H1 (cell line): Measurements from ENCODE around the gene TPSB2. TPM values are rescaled to one million over a fixed set of nuclear protein-coding genes. Genes with fewer than 3 reads are reported as not detected.

ENCODE experiments used
- CTCF ChIA-PET: fragments of 300-600 bp; sonication (Branson Sonifier 250); formaldehyde crosslinking; loops from one replicate; lab custom pipeline; 2021; ENCODE audit not compliant: partially characterized antibody; lab: Charles Lee
- POLR2A ChIA-PET: fragments of 300-600 bp; sonication (Branson Sonifier 250); formaldehyde crosslinking; loops from one replicate; lab custom pipeline; 2021; ENCODE audit warnings: inconsistent platforms; ENCODE audit not compliant: partially characterized antibody; lab: Charles Lee
- DNase-seq, 2 experiments: peaks; one replicate each; pipeline versions ENCODE4 v3.0.0 to v3.0.0-alpha.2; 2010 to 2022; ENCODE audit warnings: low spot score in 2 of 2, low read depth in 1 of 2, mixed read lengths in 1 of 2
- FAIRE-seq: peaks from 2 replicates; lab custom pipeline; 2011; peaks lifted over from hg19 to GRCh38; lab: Jason Lieb, UNC
- H2AFZ ChIP-seq: 2 replicates; pipeline ENCODE4 v1.8.1; 2012; ENCODE audit warnings: low read length, inconsistent platforms
- H2AK5ac ChIP-seq: 2 replicates; pipeline ENCODE4 v1.6.1; 2013; ENCODE audit warnings: low read depth, low read length
- H2BK120ac ChIP-seq: replicated peaks from 2 replicates; pipeline ENCODE3; 2013; ENCODE audit warnings: low read depth, low read length, inconsistent platforms
- H2BK12ac ChIP-seq: 2 replicates; pipeline ENCODE4 v1.6.1; 2013; ENCODE audit warnings: low read depth, low read length
- H2BK15ac ChIP-seq: 2 replicates; pipeline ENCODE4 v1.6.1; 2013; ENCODE audit warnings: low read length
- H2BK20ac ChIP-seq: 2 replicates; pipeline ENCODE4 v1.6.1; 2013; ENCODE audit warnings: low read length
- H2BK5ac ChIP-seq: 2 replicates; pipeline ENCODE4 v1.6.1; 2013; ENCODE audit warnings: low read depth, low read length
- H3K14ac ChIP-seq: 2 replicates; pipeline ENCODE4 v1.6.1; 2013; ENCODE audit warnings: inconsistent platforms; ENCODE audit not compliant: insufficient read length
- H3K18ac ChIP-seq: 2 replicates; pipeline ENCODE4 v1.6.1; 2013; ENCODE audit warnings: low read length; ENCODE audit errors: extremely low read depth
- H3K23ac ChIP-seq: 2 replicates; pipeline ENCODE4 v1.6.1; 2013; ENCODE audit warnings: inconsistent platforms; ENCODE audit not compliant: insufficient read length
- H3K23me2 ChIP-seq: 2 replicates; pipeline ENCODE4 v1.6.1; 2013; ENCODE audit warnings: low read depth, low read length
- H3K27ac ChIP-seq: 2 replicates; pipeline ENCODE4 v1.6.1; 2011; ENCODE audit warnings: low read depth, low read length, inconsistent platforms
- H3K27me3 ChIP-seq, 4 experiments: replicated peaks in 1 of 4; 1 replicate in 1 of 4; 2 replicates in 3 of 4; pipeline versions ENCODE4 v1.6.1 to v1.8.1; 2011 to 2013; ENCODE audit warnings: low read length in 3 of 4, mild to moderate bottlenecking in 3 of 4, inconsistent platforms in 2 of 4, mixed read lengths in 2 of 4, moderate library complexity in 1 of 4; ENCODE audit not compliant: control insufficient read depth in 3 of 4, insufficient read depth in 3 of 4; ENCODE audit errors: extremely low read depth in 1 of 4
- H3K36me3 ChIP-seq, 4 experiments: 2 replicates each; pipeline versions ENCODE4 v1.6.1 to v1.8.1; 2011 to 2013; ENCODE audit warnings: mild to moderate bottlenecking in 4 of 4, low read length in 3 of 4, moderate library complexity in 2 of 4, control low read depth in 1 of 4, inconsistent platforms in 1 of 4; ENCODE audit not compliant: insufficient read depth in 4 of 4, control insufficient read depth in 2 of 4
- H3K4ac ChIP-seq: replicated peaks from 2 replicates; pipeline ENCODE3; 2013; ENCODE audit warnings: low read length, low read depth, mixed read lengths, inconsistent platforms; ENCODE audit not compliant: insufficient read length
- H3K4me1 ChIP-seq, 4 experiments: replicated peaks in 1 of 4; 1 replicate in 1 of 4; 2 replicates in 3 of 4; pipeline versions ENCODE4 v1.6.1 to v1.8.1; 2011 to 2013; ENCODE audit warnings: low read length in 3 of 4, inconsistent platforms in 2 of 4, mixed read lengths in 1 of 4; ENCODE audit not compliant: insufficient read depth in 4 of 4, control insufficient read depth in 3 of 4
- H3K4me2 ChIP-seq, 2 experiments: 2 replicates each; pipeline versions ENCODE4 v1.6.1 to v1.8.1; 2011 to 2013; ENCODE audit warnings: low read depth in 2 of 2, low read length in 2 of 2, control low read depth in 1 of 2, inconsistent platforms in 1 of 2, mild to moderate bottlenecking in 1 of 2; ENCODE audit not compliant: insufficient read depth in 1 of 2
- H3K4me3 ChIP-seq, 4 experiments: fragments of 200-600, 300-600 bp in 1 of 4; sonication (generic), shearing (Covaris generic), sonication (Bioruptor Twin) in 1 of 4; 2 replicates each; pipeline versions ENCODE4 v1.5.1 to v1.8.1; 2011 to 2016; ENCODE audit warnings: low read length in 4 of 4, low read depth in 3 of 4, control low read depth in 2 of 4, inconsistent platforms in 2 of 4, mild to moderate bottlenecking in 2 of 4, mixed read lengths in 1 of 4, moderate library complexity in 1 of 4; ENCODE audit not compliant: insufficient read depth in 2 of 4; ENCODE audit errors: extremely low read depth in 1 of 4
- H3K56ac ChIP-seq: replicated peaks from 2 replicates; pipeline ENCODE3; 2013; ENCODE audit warnings: low read depth, mild to moderate bottlenecking, mixed read lengths, low read length, inconsistent platforms; ENCODE audit not compliant: insufficient read length
- H3K79me1 ChIP-seq: 2 replicates; pipeline ENCODE4 v1.6.1; 2013; ENCODE audit warnings: low read depth, low read length, control low read depth
- H3K79me2 ChIP-seq, 2 experiments: 2 replicates each; pipeline versions ENCODE4 v1.6.1 to v1.8.1; 2012 to 2013; ENCODE audit warnings: low read length in 2 of 2, mild to moderate bottlenecking in 2 of 2, inconsistent platforms in 1 of 2; ENCODE audit not compliant: insufficient read depth in 2 of 2, control insufficient read depth in 1 of 2
- H3K9ac ChIP-seq, 4 experiments: replicated peaks in 1 of 4; 1 replicate in 1 of 4; 2 replicates in 3 of 4; pipeline versions ENCODE4 v1.6.1 to v1.8.1; 2011 to 2013; ENCODE audit warnings: low read depth in 3 of 4, low read length in 3 of 4, control low read depth in 2 of 4, mild to moderate bottlenecking in 2 of 4, moderate library complexity in 2 of 4, inconsistent platforms in 1 of 4; ENCODE audit errors: extremely low read depth in 1 of 4
- H3K9me3 ChIP-seq, 2 experiments: 2 replicates each; pipeline versions ENCODE4 v1.6.1 to v1.8.1; 2012 to 2013; ENCODE audit warnings: mild to moderate bottlenecking in 2 of 2, moderate library complexity in 2 of 2, control low read depth in 1 of 2, inconsistent platforms in 1 of 2, low read depth in 1 of 2, low read length in 1 of 2, mixed read lengths in 1 of 2; ENCODE audit not compliant: insufficient read depth in 2 of 2
- H4K20me1 ChIP-seq, 2 experiments: replicated peaks in 1 of 2; 2 replicates each; pipeline versions ENCODE3 to v1.8.1; 2011 to 2013; ENCODE audit warnings: inconsistent platforms in 2 of 2, low read length in 2 of 2, mild to moderate bottlenecking in 1 of 2; ENCODE audit not compliant: insufficient read depth in 2 of 2, control insufficient read depth in 1 of 2
- H4K5ac ChIP-seq: 2 replicates; pipeline ENCODE4 v1.6.1; 2013; ENCODE audit warnings: low read length, low read depth, mixed read lengths, inconsistent platforms; ENCODE audit not compliant: insufficient read length
- H4K8ac ChIP-seq: 2 replicates; pipeline ENCODE4 v1.8.0; 2013; ENCODE audit warnings: mild to moderate bottlenecking, moderate library complexity, low read length, inconsistent platforms; ENCODE audit not compliant: insufficient read depth; ENCODE audit errors: extremely low read depth
- H4K91ac ChIP-seq: replicated peaks from 2 replicates; pipeline ENCODE3; 2013; ENCODE audit warnings: low read length, mixed read lengths, inconsistent platforms; ENCODE audit not compliant: insufficient read length
- ATF3 ChIP-seq: IDR thresholded peaks from 2 replicates; pipeline ENCODE4 v1.6.1; 2011; ENCODE audit warnings: low read depth, mild to moderate bottlenecking, low read length; ENCODE audit not compliant: insufficient read depth
- CEBPB ChIP-seq: IDR thresholded peaks from 2 replicates; pipeline ENCODE4 v1.6.1; 2012; ENCODE audit warnings: low read depth, low read length
- EZH2 ChIP-seq: fragments of 200-600 bp; sonication (generic); IDR thresholded peaks from 2 replicates; pipeline ENCODE4 v1.7.1; 2012; ENCODE audit warnings: low read depth, mild to moderate bottlenecking, moderate library complexity, low read length, inconsistent platforms; ENCODE audit not compliant: severe bottlenecking
- FOSL1 ChIP-seq: IDR thresholded peaks from 2 replicates; pipeline ENCODE4 v1.6.1; 2011; ENCODE audit warnings: mild to moderate bottlenecking, low read depth, low read length, moderate library complexity; ENCODE audit not compliant: insufficient read depth
- TAF7 ChIP-seq: optimal IDR thresholded peaks from 2 replicates; pipeline ENCODE3; 2011; ENCODE audit warnings: low read depth, mild to moderate bottlenecking, inconsistent platforms, low read length, moderate library complexity, borderline replicate concordance
- WGBS, 2 experiments: shearing (Covaris generic) in 1 of 2; methylation state at CpG; one replicate each; pipeline versions ENCODE4 v1.1.6 to v1.1.7; 2013 to 2015; ENCODE audit warnings: low lambda C conversion rate in 2 of 2, mixed read lengths in 2 of 2, inconsistent platforms in 1 of 2, low coverage in 1 of 2, missing lambda C conversion rate in 1 of 2; ENCODE audit not compliant: insufficient replicate concordance in 2 of 2, insufficient coverage in 1 of 2, insufficient read length in 1 of 2; ENCODE audit errors: extremely low coverage in 1 of 2, missing lambda C conversion rate in 1 of 2; 5-methylcytosine and 5-hydroxymethylcytosine counted together
- polyA plus RNA-seq, 7 experiments: library from polyadenylated mRNA; depleted of rRNA in 3 of 7; stranded (reverse) in 5 of 7; unstranded in 2 of 7; fragments of >200 nt in 5 of 7; fragments of 200-250 nt in 2 of 7; gene quantifications; 1 replicate in 5 of 7; 2 replicates in 1 of 7; 4 replicates in 1 of 7; pipeline versions ENCODE4 v1.2.1 to v1.2.3, GENCODE V29; 2011 to 2013; ENCODE audit warnings: missing spikeins in 2 of 7, mixed read lengths in 2 of 7
- total RNA-seq: library from RNA; stranded (reverse); fragmentation: NEBNext Ultra II Directional; extraction: Animal tissue kit (Norgen Biotek cat#: 25700); gene quantifications from 2 replicates; pipeline ENCODE4 v1.2.1, GENCODE V29; 2021
- TF ChIP-seq, protein P1 (sequence below), 3 experiments: IDR thresholded peaks; 1 replicate in 2 of 3; 2 replicates in 1 of 3; pipeline versions ENCODE4 v1.5.1 to v1.6.1; 2011; ENCODE audit warnings: low read length in 3 of 3, mild to moderate bottlenecking in 3 of 3, inconsistent platforms in 2 of 3, low read depth in 1 of 3, moderate library complexity in 1 of 3; ENCODE audit not compliant: insufficient read depth in 1 of 3; ENCODE audit errors: control extremely low read depth in 1 of 3

TPSB2 gene
- total and polyA plus RNA-seq, 2 of the 8 experiments (the other 6 are each of a cell fraction or from before 2014, with no cell fraction given), result 0.08 TPM; not detected in 1

DNA sequence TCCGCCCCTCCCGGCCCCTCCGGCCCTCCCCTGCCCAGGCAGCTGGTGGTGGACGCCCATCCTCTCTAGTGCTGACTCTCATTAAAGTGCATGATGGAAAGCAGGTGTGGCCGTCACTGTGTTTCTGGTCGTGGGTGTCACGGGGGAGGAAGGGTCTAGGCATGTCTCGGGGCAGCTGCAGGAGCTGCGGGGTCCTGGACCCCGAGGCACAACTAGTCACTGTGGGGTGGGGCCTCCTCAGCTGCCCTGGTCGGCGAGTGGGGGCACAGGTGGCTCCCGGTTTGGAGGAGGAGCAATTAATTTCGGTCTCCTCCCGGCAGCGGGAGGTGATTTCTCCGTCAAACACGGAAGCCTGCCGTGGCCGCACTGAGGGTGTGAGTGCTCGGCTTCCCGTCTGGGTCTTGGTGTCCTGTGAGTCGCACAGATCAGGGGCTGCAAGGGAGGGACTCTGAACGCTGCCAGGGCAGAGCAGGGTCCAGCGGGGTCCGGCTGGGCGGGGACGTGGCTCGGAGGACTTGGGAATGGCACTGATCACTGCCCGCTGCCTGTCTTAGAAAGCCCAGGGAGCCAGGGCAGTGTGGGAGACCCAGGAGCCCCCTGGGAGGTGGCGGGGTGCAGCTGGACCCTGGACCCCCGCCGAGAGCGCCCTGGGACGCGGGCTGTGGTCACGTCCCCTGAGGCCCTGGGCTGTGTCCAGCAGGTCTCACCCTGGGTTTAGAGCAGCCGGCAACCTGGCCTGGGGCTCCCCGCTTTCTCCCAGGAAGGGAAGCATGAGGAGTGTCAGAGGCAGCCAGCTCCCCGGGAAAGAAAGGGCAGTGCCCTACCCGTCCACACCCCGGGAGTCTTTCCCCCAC, 29.1 kb upstream of the TPSB2 start:
- Histone ChIP-seq H3K14ac (no peak overlapping the region), H3K23me2 (no peaks in the 10 kb centered on the region), H4K20me1 (no peaks in the 10 kb centered on the region), H3K18ac (peak overlapping the region; percentile 48; the same call in 1 of the 2 replicates), H3K79me2 (no peaks in the 10 kb centered on the region), H3K56ac (no peak overlapping the region), H4K8ac (peak overlapping the region; percentile 79; the same call in 1 of the 2 replicates), H3K4ac (no peak overlapping the region), H2AFZ (no peak overlapping the region), H2BK20ac (no peak overlapping the region), H3K27me3 (peaks cover 0 to 28% (median 14%) of the 10 kb centered on the region in 4 experiments; a peak in 5 of 7 replicates), H3K9ac (no peak overlapping the region), H2BK15ac (peak overlapping the region; percentile 72; the same call in 1 of the 2 replicates), H2BK5ac (peak overlapping the region; percentile 52; the same call in 1 of the 2 replicates), H3K36me3 (no peaks in the 10 kb centered on the region), H4K91ac (peak overlapping the region; percentile 40), H3K23ac (no peak overlapping the region), H2AK5ac (no peak overlapping the region), H4K5ac (no peak overlapping the region), H3K9me3 (no peaks in the 10 kb centered on the region), H3K4me3 (peak overlapping the region in 2 of 4 experiments; percentile 23 to 54; a peak in 3 of 8 replicates), H3K79me1 (no peaks in the 10 kb centered on the region), H3K4me2 (peak overlapping the region; percentile 31 to 72; a peak in 3 of 4 replicates), H3K4me1 (peaks cover 0 to 11% (median 8%) of the 10 kb centered on the region in 4 experiments; a peak in 6 of 7 replicates), H2BK12ac (peak overlapping the region; percentile 68; the same call in 1 of the 2 replicates), H2BK120ac (peak overlapping the region; percentile 54), H3K27ac (no peak overlapping the region)
- FAIRE-seq (no peak), DNase-seq (no peak)
- CTCF ChIA-PET, result interaction anchor here (1.0 kb wide), 2 partner anchors 24 to 80 kb away, joined by 3 read pairs; no protein-coding TSS in a partner anchor
- WGBS, 2 experiments, result 44% methylated on average over 34 of the region's 42 CpGs; no CpG with 5 or more reads in 1 of the 2 experiments
- POLR2A ChIA-PET, result interaction anchor here (0.8 kb wide), 1 partner anchor 73 kb away, joined by 3 read pairs; no protein-coding TSS in a partner anchor
- TF ChIP-seq EZH2 (no peak), CEBPB (no peak), ATF3 (no peak), TAF7 (no peak), FOSL1 (no peak)
- TF ChIP-seq, protein P1, sequence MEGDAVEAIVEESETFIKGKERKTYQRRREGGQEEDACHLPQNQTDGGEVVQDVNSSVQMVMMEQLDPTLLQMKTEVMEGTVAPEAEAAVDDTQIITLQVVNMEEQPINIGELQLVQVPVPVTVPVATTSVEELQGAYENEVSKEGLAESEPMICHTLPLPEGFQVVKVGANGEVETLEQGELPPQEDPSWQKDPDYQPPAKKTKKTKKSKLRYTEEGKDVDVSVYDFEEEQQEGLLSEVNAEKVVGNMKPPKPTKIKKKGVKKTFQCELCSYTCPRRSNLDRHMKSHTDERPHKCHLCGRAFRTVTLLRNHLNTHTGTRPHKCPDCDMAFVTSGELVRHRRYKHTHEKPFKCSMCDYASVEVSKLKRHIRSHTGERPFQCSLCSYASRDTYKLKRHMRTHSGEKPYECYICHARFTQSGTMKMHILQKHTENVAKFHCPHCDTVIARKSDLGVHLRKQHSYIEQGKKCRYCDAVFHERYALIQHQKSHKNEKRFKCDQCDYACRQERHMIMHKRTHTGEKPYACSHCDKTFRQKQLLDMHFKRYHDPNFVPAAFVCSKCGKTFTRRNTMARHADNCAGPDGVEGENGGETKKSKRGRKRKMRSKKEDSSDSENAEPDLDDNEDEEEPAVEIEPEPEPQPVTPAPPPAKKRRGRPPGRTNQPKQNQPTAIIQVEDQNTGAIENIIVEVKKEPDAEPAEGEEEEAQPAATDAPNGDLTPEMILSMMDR (IDR thresholded peaks at IDR 0.05; ENCODE audit: control extremely low read depth in 1 of 3, insufficient read depth in 1 of 3, low read depth in 1 of 3, low read length in 3 of 3), result no peak
